ENCODE data around the gene FGF14.

- no peak for TF ChIP-seq POLR2A (IDR thresholded peaks at IDR 0.05)
- TF ChIP-seq, protein P1, sequence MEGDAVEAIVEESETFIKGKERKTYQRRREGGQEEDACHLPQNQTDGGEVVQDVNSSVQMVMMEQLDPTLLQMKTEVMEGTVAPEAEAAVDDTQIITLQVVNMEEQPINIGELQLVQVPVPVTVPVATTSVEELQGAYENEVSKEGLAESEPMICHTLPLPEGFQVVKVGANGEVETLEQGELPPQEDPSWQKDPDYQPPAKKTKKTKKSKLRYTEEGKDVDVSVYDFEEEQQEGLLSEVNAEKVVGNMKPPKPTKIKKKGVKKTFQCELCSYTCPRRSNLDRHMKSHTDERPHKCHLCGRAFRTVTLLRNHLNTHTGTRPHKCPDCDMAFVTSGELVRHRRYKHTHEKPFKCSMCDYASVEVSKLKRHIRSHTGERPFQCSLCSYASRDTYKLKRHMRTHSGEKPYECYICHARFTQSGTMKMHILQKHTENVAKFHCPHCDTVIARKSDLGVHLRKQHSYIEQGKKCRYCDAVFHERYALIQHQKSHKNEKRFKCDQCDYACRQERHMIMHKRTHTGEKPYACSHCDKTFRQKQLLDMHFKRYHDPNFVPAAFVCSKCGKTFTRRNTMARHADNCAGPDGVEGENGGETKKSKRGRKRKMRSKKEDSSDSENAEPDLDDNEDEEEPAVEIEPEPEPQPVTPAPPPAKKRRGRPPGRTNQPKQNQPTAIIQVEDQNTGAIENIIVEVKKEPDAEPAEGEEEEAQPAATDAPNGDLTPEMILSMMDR (IDR thresholded peaks at IDR 0.05), result no peak
Measured at GRCh38 chr13:101711307-101712025, 690.4 kb downstream of the FGF14 start.

Data from Peyer's patch (tissue), 4 donors.